Right atrium auricular region (tissue), 2 donors: ENCODE measurements around the gene PAX5. TPM values are rescaled to one million over a fixed set of nuclear protein-coding genes. Genes with fewer than 3 reads are reported as not detected.

Experiments
- DNase-seq: peaks from one replicate; pipeline ENCODE4 v3.0.0-alpha.2; 2019; ENCODE audit warnings: low spot score
- H3K27ac ChIP-seq, 2 donors: fragments of 200-600 bp; sonication (generic); 1 replicate in 1 of 2; 2 replicates in 1 of 2; pipeline ENCODE4 v1.5.1; 2016 to 2019
- H3K27me3 ChIP-seq, 2 donors: fragments of 200-600 bp; sonication (generic); one replicate each; pipeline versions ENCODE4 v1.5.1 to v1.6.0; 2017 to 2019
- H3K36me3 ChIP-seq: fragments of 200-600 bp; sonication (generic); one replicate; pipeline ENCODE4 v1.5.1; 2016
- H3K4me1 ChIP-seq, 2 donors: fragments of 200-600 bp; sonication (generic); one replicate each; pipeline versions ENCODE4 v1.5.1 to v1.6.0; 2017 to 2019
- H3K4me3 ChIP-seq, 2 donors: fragments of 200-600 bp; sonication (generic); 1 replicate in 1 of 2; 2 replicates in 1 of 2; pipeline ENCODE4 v1.5.1; 2017 to 2019; ENCODE audit warnings: mild to moderate bottlenecking in 1 of 2, moderate library complexity in 1 of 2
- H3K9me3 ChIP-seq, 2 donors: fragments of 200-600 bp; sonication (generic); one replicate each; pipeline ENCODE4 v1.5.1; 2019
- total RNA-seq, 2 donors: library from RNA; depleted of rRNA; stranded (reverse); fragments of >200 nt; gene quantifications; one replicate each; pipeline ENCODE4 v1.1.0, GENCODE V29; 2016
- TF ChIP-seq, protein P1 (sequence below), 2 donors: fragments of 200-600 bp; sonication (generic); IDR thresholded peaks; one replicate each; pipeline ENCODE4 v1.5.1; 2019; ENCODE audit warnings: antibody characterized with exemption in 2 of 2

PAX5 gene
- total RNA-seq, 2 donors from 2014 or later = 0.59 TPM; not detected in 1

DNA sequence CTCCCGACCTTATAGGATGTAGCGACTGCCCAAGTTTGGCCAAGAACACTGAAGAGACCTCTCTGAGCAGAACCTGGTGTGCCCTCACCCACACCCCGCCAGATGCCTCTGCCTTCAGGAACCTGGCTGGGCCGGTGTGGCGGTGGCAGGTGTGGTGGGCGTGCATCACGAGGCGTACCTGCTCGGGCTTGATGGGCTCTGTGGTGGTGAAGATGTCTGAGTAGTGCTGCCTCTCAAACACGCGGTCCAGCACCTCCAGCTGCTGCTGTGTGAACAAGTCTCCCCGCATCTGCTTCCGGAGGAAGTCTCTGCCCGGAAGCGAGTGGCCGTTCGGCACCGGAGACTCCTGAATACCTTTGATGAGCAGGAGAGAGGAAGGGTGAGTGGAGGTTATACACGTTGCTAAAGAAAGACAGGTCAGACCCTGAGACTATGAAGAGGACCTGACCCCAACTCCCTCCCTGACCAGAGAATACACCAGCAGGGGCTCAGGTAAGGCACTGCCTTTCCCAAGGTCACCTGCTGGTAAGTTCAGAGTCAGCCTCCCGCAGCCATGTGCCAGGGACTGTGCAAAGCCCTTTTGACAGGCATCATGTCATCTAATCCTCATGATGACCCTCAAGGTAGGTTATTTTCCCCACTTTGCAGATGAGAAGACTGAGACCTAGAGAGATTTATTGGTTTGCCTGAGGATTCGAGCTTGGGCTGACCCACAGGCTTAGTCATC, 67.5 kb downstream of the PAX5 start:
- Histone ChIP-seq H3K27ac (no peak overlapping the region), H3K36me3 (no peaks in the 10 kb centered on the region), H3K27me3 (no peaks in the 10 kb centered on the region), H3K9me3 (no peaks in the 10 kb centered on the region), H3K4me3 (no peak overlapping the region), H3K4me1 (no peaks in the 10 kb centered on the region)
- DNase-seq = no peak
- TF ChIP-seq, protein P1, sequence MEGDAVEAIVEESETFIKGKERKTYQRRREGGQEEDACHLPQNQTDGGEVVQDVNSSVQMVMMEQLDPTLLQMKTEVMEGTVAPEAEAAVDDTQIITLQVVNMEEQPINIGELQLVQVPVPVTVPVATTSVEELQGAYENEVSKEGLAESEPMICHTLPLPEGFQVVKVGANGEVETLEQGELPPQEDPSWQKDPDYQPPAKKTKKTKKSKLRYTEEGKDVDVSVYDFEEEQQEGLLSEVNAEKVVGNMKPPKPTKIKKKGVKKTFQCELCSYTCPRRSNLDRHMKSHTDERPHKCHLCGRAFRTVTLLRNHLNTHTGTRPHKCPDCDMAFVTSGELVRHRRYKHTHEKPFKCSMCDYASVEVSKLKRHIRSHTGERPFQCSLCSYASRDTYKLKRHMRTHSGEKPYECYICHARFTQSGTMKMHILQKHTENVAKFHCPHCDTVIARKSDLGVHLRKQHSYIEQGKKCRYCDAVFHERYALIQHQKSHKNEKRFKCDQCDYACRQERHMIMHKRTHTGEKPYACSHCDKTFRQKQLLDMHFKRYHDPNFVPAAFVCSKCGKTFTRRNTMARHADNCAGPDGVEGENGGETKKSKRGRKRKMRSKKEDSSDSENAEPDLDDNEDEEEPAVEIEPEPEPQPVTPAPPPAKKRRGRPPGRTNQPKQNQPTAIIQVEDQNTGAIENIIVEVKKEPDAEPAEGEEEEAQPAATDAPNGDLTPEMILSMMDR (IDR thresholded peaks at IDR 0.05) = no peak

DNA sequence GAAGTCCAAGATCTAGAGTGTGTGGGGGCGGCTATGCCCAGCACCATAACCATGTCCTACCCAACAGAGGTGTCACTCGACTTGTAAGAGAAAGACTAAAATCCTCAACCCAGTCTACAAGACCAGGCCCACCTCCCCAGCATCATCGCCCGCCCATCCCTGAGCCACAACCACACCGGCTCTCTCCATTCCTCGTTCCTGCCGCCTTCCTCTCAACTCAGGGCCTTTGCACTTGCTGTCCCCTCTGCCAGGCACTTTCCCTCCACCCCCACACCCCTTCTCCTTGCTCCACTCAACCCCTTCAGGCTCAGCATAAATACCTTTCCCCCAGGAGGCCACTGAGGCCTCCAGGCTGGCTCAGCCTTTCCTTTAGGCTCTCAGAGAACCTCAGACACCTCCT, 69.3 kb downstream of the PAX5 start:
- Histone ChIP-seq H3K36me3 (no peaks in the 10 kb centered on the region), H3K4me1 (no peaks in the 10 kb centered on the region), H3K27ac (no peak overlapping the region), H3K4me3 (no peak overlapping the region), H3K9me3 (no peaks in the 10 kb centered on the region), H3K27me3 (no peaks in the 10 kb centered on the region)
- no peak for DNase-seq
- TF ChIP-seq, protein P1 (IDR thresholded peaks at IDR 0.05) = no peak

GRCh38 chr9:36963346-36963745, 70.7 kb downstream of the PAX5 start:
- Histone ChIP-seq H3K27ac (no peak overlapping the region), H3K4me3 (no peak overlapping the region), H3K36me3 (no peaks in the 10 kb centered on the region), H3K27me3 (no peaks in the 10 kb centered on the region), H3K4me1 (no peaks in the 10 kb centered on the region), H3K9me3 (no peaks in the 10 kb centered on the region)
- TF ChIP-seq, protein P1 (IDR thresholded peaks at IDR 0.05) = no peak
- DNase-seq = no peak

DNA sequence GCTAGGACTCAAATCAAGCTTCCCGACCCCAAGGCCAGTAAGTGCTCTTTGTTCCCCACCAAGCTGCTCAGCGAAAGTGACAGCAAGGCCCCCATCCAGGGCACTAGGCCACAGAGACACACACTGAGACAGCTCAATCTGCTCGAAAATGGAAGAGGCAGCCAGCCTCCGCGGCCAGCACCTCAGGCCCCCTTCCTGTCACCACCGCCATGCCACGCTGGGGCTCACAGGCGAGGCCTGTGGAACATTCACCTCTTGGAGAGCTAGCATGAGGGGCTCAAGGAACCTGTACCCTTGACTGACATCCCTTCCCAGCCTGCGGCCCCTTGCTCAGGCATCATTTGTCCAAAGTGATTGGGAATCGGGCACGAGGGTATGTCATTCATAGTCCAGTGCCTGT, 71.4 kb downstream of the PAX5 start:
- Histone ChIP-seq H3K9me3 (no peaks in the 10 kb centered on the region), H3K27ac (no peak overlapping the region), H3K4me1 (no peaks in the 10 kb centered on the region), H3K27me3 (no peaks in the 10 kb centered on the region), H3K36me3 (no peaks in the 10 kb centered on the region), H3K4me3 (no peak overlapping the region)
- no peak for DNase-seq
- TF ChIP-seq, protein P1 (IDR thresholded peaks at IDR 0.05) = no peak

DNA sequence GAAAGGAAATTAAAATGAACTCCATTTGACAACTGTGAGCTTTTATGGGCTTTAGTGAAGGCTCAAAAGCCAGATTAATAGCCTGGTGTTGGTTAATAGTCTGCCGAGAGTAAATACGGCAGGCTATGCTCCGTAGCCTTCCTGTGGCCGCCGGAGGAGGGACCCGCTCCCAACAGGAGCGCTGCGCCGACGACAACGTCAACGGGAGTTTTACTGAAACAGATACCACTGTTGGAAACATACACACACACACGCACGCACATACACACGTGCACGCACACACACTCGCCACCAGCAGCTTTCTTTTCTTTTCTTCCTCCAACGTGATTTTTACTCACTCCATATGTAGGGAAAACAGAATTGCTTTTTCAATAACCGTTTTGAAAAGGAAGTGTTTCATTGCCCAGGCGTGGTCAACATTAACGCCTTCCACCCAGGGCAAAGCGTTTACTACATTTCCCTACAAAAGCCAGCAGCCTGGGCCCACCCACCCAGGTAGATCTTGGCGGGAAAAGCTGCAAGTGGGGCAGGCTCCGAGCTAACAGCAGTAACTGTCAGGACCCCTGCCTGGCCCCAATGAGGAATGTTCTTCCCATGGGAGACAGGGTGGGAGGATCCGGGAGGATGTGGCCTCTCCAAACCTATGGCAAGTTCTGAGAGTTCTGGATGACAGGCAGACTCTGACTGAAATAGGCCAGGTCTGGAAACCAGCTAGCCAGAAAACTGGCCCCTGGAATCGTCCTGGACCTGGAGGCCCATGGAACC, 72.3 kb downstream of the PAX5 start:
- TF ChIP-seq, protein P1 (IDR thresholded peaks at IDR 0.05) = no peak
- no peaks in the 10 kb centered on the region for H3K4me1 ChIP-seq
- no peak overlapping the region for H3K4me3 ChIP-seq
- H3K9me3 ChIP-seq = no peaks in the 10 kb centered on the region
- no peak for DNase-seq
- H3K27me3 ChIP-seq = no peaks in the 10 kb centered on the region
- H3K36me3 ChIP-seq = no peaks in the 10 kb centered on the region
- H3K27ac ChIP-seq = no peak overlapping the region
